ENCODE results near the gene BICRAL. TPM values are rescaled to one million over a fixed set of nuclear protein-coding genes. Genes with fewer than 3 reads are reported as not detected.
"Not testable (repeated sequence)": the region's sequence is repeated elsewhere in the genome, so short reads cannot be mapped to it uniquely, and the experiment has no call there.

The BICRAL gene
- total RNA-seq, 1 donor from 2014 or later, result 12.0 TPM

GRCh38 chr6:42879372-42880239, 97.8 kb downstream of the BICRAL start, which contains the start of gene RPL7L1:
Gene RPL7L1, plus strand, starts transcription at chr6:42879616. Its CDS starts 295 bp downstream, at chr6:42879911.
- TF ChIP-seq CTCF (IDR thresholded peaks at IDR 0.05; ENCODE audit: borderline replicate concordance), result peak; percentile 41
- no peaks in the 10 kb centered on the region for H3K9me3 ChIP-seq (replicated peaks)

GRCh38 chr6:42880240-42880817, 98.5 kb downstream of the BICRAL start:
- H3K4me3 ChIP-seq, result peak overlapping the region; percentile 76
- H3K4me1 ChIP-seq, result peaks cover 47% of the 10 kb centered on the region
- H3K27ac ChIP-seq (replicated peaks), result peak overlapping the region; percentile 97
- peaks cover 38% of the 10 kb centered on the region for H3K36me3 ChIP-seq
- H3K9me3 ChIP-seq (replicated peaks); DNase-seq; H3K27me3 ChIP-seq (ENCODE audit: low read depth); intact Hi-C loops (cut with micrococcal nuclease): not testable (repeated sequence)

More at GRCh38 chr6:42879372-42880239, 97.8 kb downstream of the BICRAL start, which contains the start of gene RPL7L1:
- Histone ChIP-seq H3K36me3 (peaks cover 31% of the 10 kb centered on the region), H3K27ac (replicated peaks) (peak within 1 kb of the TSS; percentile 97), H3K4me1 (peaks cover 47% of the 10 kb centered on the region), H3K4me3 (peak within 1 kb of the TSS; percentile 76), H3K27me3 (ENCODE audit: low read depth) (no peaks in the 10 kb centered on the region)
- intact Hi-C loops (cut with micrococcal nuclease), result loop anchor here (5.0 kb wide), 1 partner anchor 217 kb away; no protein-coding TSS in a partner anchor
- peak; percentile 77 for DNase-seq

GRCh38 chr6:42880871-42881270, 99.0 kb downstream of the BICRAL start:
- H3K27me3 ChIP-seq (ENCODE audit: low read depth); H3K9me3 ChIP-seq (replicated peaks); DNase-seq; intact Hi-C loops (cut with micrococcal nuclease): not testable (repeated sequence)
- peak overlapping the region; percentile 97 for H3K27ac ChIP-seq (replicated peaks)
- peaks cover 43% of the 10 kb centered on the region for H3K36me3 ChIP-seq
- H3K4me1 ChIP-seq, result peaks cover 47% of the 10 kb centered on the region
- peak overlapping the region; percentile 76 for H3K4me3 ChIP-seq

GRCh38 chr6:42885702-42886101, 103.8 kb downstream of the BICRAL start:
- Histone ChIP-seq H3K27ac (replicated peaks) (no peak overlapping the region), H3K27me3 (ENCODE audit: low read depth) (no peaks in the 10 kb centered on the region), H3K4me1 (peaks cover 38% of the 10 kb centered on the region), H3K36me3 (peaks cover 67% of the 10 kb centered on the region), H3K4me3 (no peak overlapping the region), H3K9me3 (replicated peaks) (no peaks in the 10 kb centered on the region)
- no peak for DNase-seq
- no peak for TF ChIP-seq CTCF (IDR thresholded peaks at IDR 0.05; ENCODE audit: borderline replicate concordance)
- intact Hi-C loops (cut with micrococcal nuclease), result no loop called here

GRCh38 chr6:42888201-42888600, 106.3 kb downstream of the BICRAL start:
- H3K4me3 ChIP-seq; intact Hi-C loops (cut with micrococcal nuclease); H3K9me3 ChIP-seq (replicated peaks); H3K27me3 ChIP-seq (ENCODE audit: low read depth); DNase-seq; H3K27ac ChIP-seq (replicated peaks): not testable (repeated sequence)
- H3K4me1 ChIP-seq, result peaks cover 27% of the 10 kb centered on the region
- H3K36me3 ChIP-seq, result peaks cover 50% of the 10 kb centered on the region

- no peak for DNase-seq
- no peaks in the 10 kb centered on the region for H3K27me3 ChIP-seq (ENCODE audit: low read depth)
- H3K27ac ChIP-seq (replicated peaks), result peak overlapping the region; percentile 95
- peak overlapping the region; percentile 97 for H3K4me3 ChIP-seq
- peaks cover 34% of the 10 kb centered on the region for H3K36me3 ChIP-seq
- no peaks in the 10 kb centered on the region for H3K9me3 ChIP-seq (replicated peaks)
- peaks cover 38% of the 10 kb centered on the region for H3K4me1 ChIP-seq
- no peak for TF ChIP-seq CTCF (IDR thresholded peaks at IDR 0.05; ENCODE audit: borderline replicate concordance)
- intact Hi-C loops (cut with micrococcal nuclease), result no loop called here
These were observed 108.0 kb downstream of the BICRAL start for GRCh38 chr6:42889815-42890214.
